Esophagus muscularis mucosa (tissue), 4 donors: ENCODE measurements around the gene LRMDA. TPM values are rescaled to one million over a fixed set of nuclear protein-coding genes. Genes with fewer than 3 reads are reported as not detected.

Experiments used
- DNase-seq: peaks from one replicate; pipeline ENCODE4 v3.0.0-alpha.2; 2017; ENCODE audit errors: extremely low spot score
- H3K27ac ChIP-seq, 4 donors: fragments of 200-600 bp; sonication (generic); replicated peaks in 1 of 4; 1 replicate in 3 of 4; 2 replicates in 1 of 4; pipeline ENCODE4 v1.5.1; 2016 to 2019; ENCODE audit warnings: mild to moderate bottlenecking in 1 of 4
- H3K27me3 ChIP-seq, 4 donors: fragments of 200-600 bp; sonication (generic); one replicate each; pipeline versions ENCODE4 v1.5.1 to v1.6.0; 2016 to 2019
- H3K36me3 ChIP-seq, 4 donors: fragments of 200-600 bp; sonication (generic); one replicate each; pipeline ENCODE4 v1.5.1; 2016 to 2019
- H3K4me1 ChIP-seq, 4 donors: fragments of 200-600 bp; sonication (generic); one replicate each; pipeline ENCODE4 v1.5.1; 2016 to 2019
- H3K4me3 ChIP-seq, 4 donors: fragments of 200-600 bp; sonication (generic); 1 replicate in 2 of 4; 2 replicates in 2 of 4; pipeline ENCODE4 v1.5.1; 2016 to 2019; ENCODE audit warnings: mild to moderate bottlenecking in 4 of 4, moderate library complexity in 1 of 4
- H3K9me3 ChIP-seq, 4 donors: fragments of 200-600 bp; sonication (generic); 1 replicate in 3 of 4; 2 replicates in 1 of 4; pipeline ENCODE4 v1.5.1; 2016 to 2019
- EP300 ChIP-seq: sonication (generic); formaldehyde crosslinking; IDR thresholded peaks from one replicate; pipeline ENCODE4 v1.6.1; 2017; ENCODE audit warnings: antibody characterized with exemption
- POLR2A ChIP-seq: fragments of 450-650 bp; IDR thresholded peaks from one replicate; pipeline ENCODE4 v1.6.1; 2017; ENCODE audit warnings: antibody characterized with exemption, moderate library complexity, mild to moderate bottlenecking, low read depth
- POLR2AphosphoS5 ChIP-seq, 2 donors: sonication (generic); formaldehyde crosslinking; IDR thresholded peaks; one replicate each; pipeline ENCODE4 v1.6.1; 2017; ENCODE audit warnings: antibody characterized with exemption in 2 of 2
- WGBS: methylation state at CpG from one replicate; pipeline ENCODE4 v1.1.5; 2018; 5-methylcytosine and 5-hydroxymethylcytosine counted together
- intact Hi-C: fragments of 100-400 bp; cut with DNase I; formaldehyde crosslinking; loops from one replicate; pipeline ENCODE4 v1.15.1; 2023
- total RNA-seq, 4 donors: library from RNA; depleted of rRNA; stranded (reverse); fragments of >200 nt; gene quantifications; one replicate each; pipeline versions ENCODE4 v1.1.0 to v1.2.1, GENCODE V29; 2016
- TF ChIP-seq, protein P1 (sequence below), 3 experiments: fragments of 200-600 bp in 2 of 3; fragments of 450-650 bp in 1 of 3; sonication (generic) in 2 of 3; IDR thresholded peaks; one replicate each; pipeline ENCODE4 v1.5.1; 2017 to 2019; ENCODE audit warnings: antibody characterized with exemption in 3 of 3, mild to moderate bottlenecking in 2 of 3, moderate library complexity in 1 of 3

The LRMDA gene
- total RNA-seq, 4 donors from 2014 or later = 14.3 to 34.9 (median 26.5) TPM

GRCh38 chr10:76329891-76330575, 898.6 kb downstream of the LRMDA start:
- peaks cover 0 to 35% (median 20%) of the 10 kb centered on the region in 4 donors for H3K4me1 ChIP-seq
- WGBS = 79% methylated on average over 5 of the region's 5 CpGs
- TF ChIP-seq, protein P1, sequence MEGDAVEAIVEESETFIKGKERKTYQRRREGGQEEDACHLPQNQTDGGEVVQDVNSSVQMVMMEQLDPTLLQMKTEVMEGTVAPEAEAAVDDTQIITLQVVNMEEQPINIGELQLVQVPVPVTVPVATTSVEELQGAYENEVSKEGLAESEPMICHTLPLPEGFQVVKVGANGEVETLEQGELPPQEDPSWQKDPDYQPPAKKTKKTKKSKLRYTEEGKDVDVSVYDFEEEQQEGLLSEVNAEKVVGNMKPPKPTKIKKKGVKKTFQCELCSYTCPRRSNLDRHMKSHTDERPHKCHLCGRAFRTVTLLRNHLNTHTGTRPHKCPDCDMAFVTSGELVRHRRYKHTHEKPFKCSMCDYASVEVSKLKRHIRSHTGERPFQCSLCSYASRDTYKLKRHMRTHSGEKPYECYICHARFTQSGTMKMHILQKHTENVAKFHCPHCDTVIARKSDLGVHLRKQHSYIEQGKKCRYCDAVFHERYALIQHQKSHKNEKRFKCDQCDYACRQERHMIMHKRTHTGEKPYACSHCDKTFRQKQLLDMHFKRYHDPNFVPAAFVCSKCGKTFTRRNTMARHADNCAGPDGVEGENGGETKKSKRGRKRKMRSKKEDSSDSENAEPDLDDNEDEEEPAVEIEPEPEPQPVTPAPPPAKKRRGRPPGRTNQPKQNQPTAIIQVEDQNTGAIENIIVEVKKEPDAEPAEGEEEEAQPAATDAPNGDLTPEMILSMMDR (IDR thresholded peaks at IDR 0.05) = no peak
- no peak for TF ChIP-seq POLR2AphosphoS5 (IDR thresholded peaks at IDR 0.05)
- TF ChIP-seq POLR2A = no peak
- TF ChIP-seq EP300 = no peak
- no peak overlapping the region for H3K4me3 ChIP-seq
- DNase-seq = no peak
- no peaks in the 10 kb centered on the region for H3K9me3 ChIP-seq
- no peaks in the 10 kb centered on the region for H3K36me3 ChIP-seq
- no peak overlapping the region for H3K27ac ChIP-seq
- intact Hi-C loops = no loop called here
- no peaks in the 10 kb centered on the region for H3K27me3 ChIP-seq

GRCh38 chr10:76331742-76332141, 900.3 kb downstream of the LRMDA start:
- TF ChIP-seq POLR2A (no peak), EP300 (no peak), POLR2AphosphoS5 (IDR thresholded peaks at IDR 0.05) (no peak)
- TF ChIP-seq, protein P1 (IDR thresholded peaks at IDR 0.05) = no peak
- Histone ChIP-seq H3K9me3 (no peaks in the 10 kb centered on the region), H3K27me3 (no peaks in the 10 kb centered on the region), H3K4me1 (peaks cover 7 to 52% (median 35%) of the 10 kb centered on the region in 4 donors), H3K4me3 (no peak overlapping the region), H3K36me3 (no peaks in the 10 kb centered on the region), H3K27ac (peak overlapping the region in 1 of 4 donors; percentile 16)
- intact Hi-C loops = no loop called here
- WGBS = 54% methylated on average over 4 of the region's 4 CpGs
- DNase-seq = no peak

- 93% methylated on average over 2 of the region's 2 CpGs for WGBS
- no peaks in the 10 kb centered on the region for H3K9me3 ChIP-seq
- H3K36me3 ChIP-seq = no peaks in the 10 kb centered on the region
- H3K4me3 ChIP-seq = no peak overlapping the region
- H3K27me3 ChIP-seq = no peaks in the 10 kb centered on the region
- peak overlapping the region in 3 of 4 donors; percentile 7 to 59 (median 36) for H3K27ac ChIP-seq
- TF ChIP-seq POLR2A (no peak), EP300 (no peak)
- intact Hi-C loops = no loop called here
- H3K4me1 ChIP-seq = peaks cover 8 to 68% (median 47%) of the 10 kb centered on the region in 4 donors
- DNase-seq = no peak
These were observed 901.9 kb downstream of the LRMDA start for GRCh38 chr10:76333326-76333725.

- Histone ChIP-seq H3K4me1 (peaks cover 8 to 68% (median 48%) of the 10 kb centered on the region in 4 donors), H3K36me3 (no peaks in the 10 kb centered on the region), H3K9me3 (no peaks in the 10 kb centered on the region), H3K27ac (peak overlapping the region; percentile 7 to 59 (median 26)), H3K27me3 (no peaks in the 10 kb centered on the region), H3K4me3 (no peak overlapping the region)
- intact Hi-C loops = no loop called here
- 71% methylated on average over 4 of the region's 4 CpGs for WGBS
- TF ChIP-seq EP300 = no peak
- no peak for TF ChIP-seq POLR2AphosphoS5 (IDR thresholded peaks at IDR 0.05)
- TF ChIP-seq, protein P1 (IDR thresholded peaks at IDR 0.05) = no peak
- no peak for TF ChIP-seq POLR2A
- DNase-seq = no peak
These were observed 902.4 kb downstream of the LRMDA start for GRCh38 chr10:76333796-76334195.

DNA sequence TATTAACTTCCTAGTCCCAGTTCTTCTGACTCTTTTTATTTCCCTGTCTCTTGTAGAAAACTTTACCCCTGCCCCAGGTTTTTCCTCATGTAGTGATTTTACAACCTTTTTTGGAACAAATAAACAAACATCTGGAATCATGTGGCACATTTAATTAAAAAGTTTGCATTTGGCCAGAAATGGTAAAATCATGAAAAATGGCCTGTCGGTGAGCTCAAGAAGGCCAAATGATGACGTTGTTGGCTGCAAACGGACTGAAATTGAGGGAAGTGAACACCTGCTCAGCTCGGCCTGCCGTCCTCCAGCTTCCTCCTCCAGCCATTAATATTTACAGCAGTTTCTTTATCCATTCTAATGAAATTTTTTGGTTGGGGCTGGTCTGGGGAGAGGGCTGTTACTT, 902.8 kb downstream of the LRMDA start:
- Histone ChIP-seq H3K4me1 (peaks cover 8 to 68% (median 48%) of the 10 kb centered on the region in 4 donors), H3K27ac (peak overlapping the region; percentile 15 to 59 (median 28)), H3K9me3 (no peaks in the 10 kb centered on the region), H3K36me3 (no peaks in the 10 kb centered on the region), H3K27me3 (no peaks in the 10 kb centered on the region), H3K4me3 (no peak overlapping the region)
- no peak for DNase-seq
- TF ChIP-seq, protein P1 (IDR thresholded peaks at IDR 0.05) = no peak
- TF ChIP-seq POLR2A (no peak), EP300 (no peak), POLR2AphosphoS5 (IDR thresholded peaks at IDR 0.05) (no peak)
- 92% methylated on average over 5 of the region's 5 CpGs for WGBS
- intact Hi-C loops = no loop called here
